HepG2 (cell line): ENCODE results near the gene SLC25A1. TPM values are rescaled to one million over a fixed set of nuclear protein-coding genes. Genes with fewer than 3 reads are reported as not detected.

ENCODE experiments used
- ATAC-seq: fragments of 200-7000 bp; cut with Tn5 transposase; 3 replicates; pipeline ENCODE4 v1.9.1; 2020; ENCODE audit warnings: mild to moderate bottlenecking, moderate library complexity
- BruUV-seq: library from RNA; stranded (reverse); fragments of 400-500 nt; replicated peaks from 2 replicates; lab custom pipeline; 2021; lab: Mats Ljungman, UMichigan
- CTCF ChIA-PET: fragments of 300-600 bp; formaldehyde crosslinking; extraction: SDS; loops from one replicate; lab custom pipeline; 2021; ENCODE audit warnings: low total read pairs, inconsistent platforms, low intra/inter-chr PET ratio; lab: Yijun Ruan, JAX
- POLR2A ChIA-PET: fragments of 350-600 bp; sonication (Branson Sonifier 250); formaldehyde crosslinking; loops from one replicate; lab custom pipeline; 2020; ENCODE audit warnings: antibody characterized with exemption, inconsistent platforms; lab: Yijun Ruan, JAX
- DNase-seq: peaks from one replicate; pipeline ENCODE4 v3.0.0-alpha.2; 2015; ENCODE audit warnings: low spot score
- FAIRE-seq: peaks from 3 replicates; lab custom pipeline; 2011; peaks lifted over from hg19 to GRCh38; lab: Jason Lieb, UNC
- H2AFZ ChIP-seq: one replicate; pipeline ENCODE4 v1.6.1; 2011; ENCODE audit warnings: low read length, inconsistent platforms
- H3K27ac ChIP-seq: fragments of 300-600 bp; 3 replicates; pipeline ENCODE4 v1.8.0; 2011; ENCODE audit warnings: mixed run types, mild to moderate bottlenecking, mixed read lengths, low read length, inconsistent platforms; ENCODE audit not compliant: insufficient read depth; ENCODE audit errors: extremely low read length
- H3K27me3 ChIP-seq, 2 experiments: fragments of 200-600 bp in 1 of 2; 2 replicates in 1 of 2; 3 replicates in 1 of 2; pipeline versions ENCODE4 v1.6.0 to v1.8.0; 2011; ENCODE audit warnings: low read length in 2 of 2, mild to moderate bottlenecking in 2 of 2, moderate library complexity in 2 of 2, inconsistent platforms in 1 of 2; ENCODE audit not compliant: insufficient read depth in 2 of 2, control insufficient read depth in 1 of 2
- H3K36me3 ChIP-seq, 2 experiments: fragments of 200-600 bp in 1 of 2; replicated peaks in 1 of 2; 2 replicates in 1 of 2; 3 replicates in 1 of 2; pipeline versions ENCODE4 v1.5.1 to v1.8.0; 2011; ENCODE audit warnings: low read length in 2 of 2, inconsistent platforms in 1 of 2; ENCODE audit not compliant: insufficient read depth in 2 of 2, control insufficient read depth in 1 of 2
- H3K4me1 ChIP-seq: 2 replicates; pipeline ENCODE4 v1.5.1; 2012; ENCODE audit warnings: low read length, inconsistent platforms; ENCODE audit not compliant: insufficient read depth
- H3K4me2 ChIP-seq: 2 replicates; pipeline ENCODE4 v1.6.0; 2011; ENCODE audit warnings: low read depth, low read length, inconsistent platforms
- H3K4me3 ChIP-seq, 3 experiments: fragments of 200-600 bp in 1 of 3; sonication (generic), shearing (Covaris generic) in 1 of 3; replicated peaks in 1 of 3; 2 replicates each; pipeline ENCODE4 v1.5.1; 2011 to 2016; ENCODE audit warnings: low read length in 3 of 3, inconsistent platforms in 2 of 3, low read depth in 2 of 3, mild to moderate bottlenecking in 2 of 3, control low read depth in 1 of 3, mixed read lengths in 1 of 3; ENCODE audit not compliant: insufficient read depth in 1 of 3
- H3K79me2 ChIP-seq: one replicate; pipeline ENCODE4 v1.6.1; 2011; ENCODE audit warnings: low read length, inconsistent platforms; ENCODE audit not compliant: insufficient read depth
- H3K9ac ChIP-seq: 2 replicates; pipeline ENCODE4 v1.6.0; 2011; ENCODE audit warnings: mild to moderate bottlenecking, low read depth, low read length, inconsistent platforms; ENCODE audit not compliant: insufficient read depth
- H3K9me3 ChIP-seq: 2 replicates; pipeline ENCODE4 v1.5.1; 2012; ENCODE audit warnings: mild to moderate bottlenecking, low read length
- H4K20me1 ChIP-seq: 2 replicates; pipeline ENCODE4 v1.6.0; 2011; ENCODE audit warnings: inconsistent platforms, mild to moderate bottlenecking, low read length, moderate library complexity; ENCODE audit not compliant: insufficient read depth
- AGO1 ChIP-seq: fragments of 200-400 bp; formaldehyde crosslinking; IDR thresholded peaks from 2 replicates; pipeline ENCODE4 v1.6.1; 2017; ENCODE audit warnings: mild to moderate bottlenecking, low read depth, low read length, moderate library complexity; ENCODE audit not compliant: poor library complexity, severe bottlenecking
- BRCA1 ChIP-seq: sonication (generic); formaldehyde crosslinking; IDR thresholded peaks from 2 replicates; pipeline ENCODE4 v1.4.0; 2020; ENCODE audit warnings: missing genetic modification reagents
- EHMT2 ChIP-seq: fragments of 200-600 bp; sonication (generic); IDR thresholded peaks from 2 replicates; pipeline ENCODE4 v1.7.0; 2017; ENCODE audit warnings: antibody characterized with exemption, low read depth, low read length, borderline replicate concordance
- JUND ChIP-seq: sonication (generic); formaldehyde crosslinking; IDR thresholded peaks from 2 replicates; pipeline ENCODE4 v1.8.0; 2022; ENCODE audit warnings: mild to moderate bottlenecking, missing genetic modification reagents
- POLR2AphosphoS5 ChIP-seq: IDR thresholded peaks from 2 replicates; pipeline ENCODE4 v1.6.1; 2012; ENCODE audit warnings: low read depth, low read length
- SIN3A ChIP-seq: IDR thresholded peaks from 2 replicates; pipeline ENCODE4 v1.6.1; 2011; ENCODE audit warnings: low read depth, mild to moderate bottlenecking, control low read depth, low read length, borderline replicate concordance
- ZNF136 ChIP-seq: sonication (generic); formaldehyde crosslinking; IDR thresholded peaks from 2 replicates; pipeline ENCODE4 v1.8.1; 2022; ENCODE audit warnings: low read depth, mild to moderate bottlenecking, moderate library complexity, missing genetic modification reagents
- ZNF572 ChIP-seq: sonication (generic); formaldehyde crosslinking; IDR thresholded peaks from 2 replicates; pipeline ENCODE4 v1.5.1; 2020; ENCODE audit warnings: mild to moderate bottlenecking, missing genetic modification reagents
- WGBS: methylation state at CpG from one replicate; pipeline ENCODE4 v1.1.6; 2017; ENCODE audit warnings: low lambda C conversion rate; 5-methylcytosine and 5-hydroxymethylcytosine counted together
- in situ Hi-C: cut with HindIII; loops from 2 replicates; pipeline ENCODE4 v1.10.0; 2017; ENCODE audit warnings: low pct_unique_long_range_greater_than_20kb; ENCODE audit not compliant: extremely low pct_ligation_motif_present
- intact Hi-C: fragments of 100-400 bp; cut with micrococcal nuclease; formaldehyde crosslinking; loops from one replicate; pipeline ENCODE4 v1.10.0; 2022; ENCODE audit not compliant: unreplicated experiment
- polyA plus RNA-seq, 8 experiments: library from polyadenylated mRNA; depleted of rRNA in 3 of 8; stranded (reverse) in 7 of 8; unstranded in 1 of 8; fragments of >200 nt; fragmentation: Illumina TruSeq in 4 of 8; extraction: Trizol in 4 of 8; gene quantifications; 2 replicates each; pipeline versions ENCODE4 v1.2.1 to v1.2.3, GENCODE V29; 2011 to 2016; ENCODE audit warnings: low read depth in 4 of 8, missing spikeins in 1 of 8, mixed read lengths in 1 of 8; ENCODE audit not compliant: insufficient read depth in 1 of 8
- total RNA-seq, 5 experiments: library from RNA; depleted of rRNA; stranded (reverse); fragments of >200 nt; fragmentation: Illumina TruSeq; extraction: Trizol; gene quantifications; 2 replicates each; pipeline ENCODE4 v1.2.3, GENCODE V29; 2016; ENCODE audit warnings: low read depth in 1 of 5
- TF ChIP-seq, protein P1 (sequence below): sonication (generic); formaldehyde crosslinking; IDR thresholded peaks from 2 replicates; pipeline ENCODE4 v1.4.0; 2020; ENCODE audit warnings: mild to moderate bottlenecking, low read depth, missing genetic modification reagents
- TF ChIP-seq, protein P2 (sequence below): sonication (generic); formaldehyde crosslinking; IDR thresholded peaks from 2 replicates; pipeline ENCODE4 v1.4.0; 2020; ENCODE audit warnings: missing genetic modification reagents
- TF ChIP-seq, protein P3 (sequence below): sonication (generic); formaldehyde crosslinking; IDR thresholded peaks from 2 replicates; pipeline ENCODE4 v1.4.0; 2020; ENCODE audit warnings: mild to moderate bottlenecking, missing genetic modification reagents

Gene SLC25A1
- total and polyA plus RNA-seq, 2 of the 13 experiments (the other 11 are each of a cell fraction or from before 2014, with no cell fraction given) = 49.4 to 161 TPM

DNA sequence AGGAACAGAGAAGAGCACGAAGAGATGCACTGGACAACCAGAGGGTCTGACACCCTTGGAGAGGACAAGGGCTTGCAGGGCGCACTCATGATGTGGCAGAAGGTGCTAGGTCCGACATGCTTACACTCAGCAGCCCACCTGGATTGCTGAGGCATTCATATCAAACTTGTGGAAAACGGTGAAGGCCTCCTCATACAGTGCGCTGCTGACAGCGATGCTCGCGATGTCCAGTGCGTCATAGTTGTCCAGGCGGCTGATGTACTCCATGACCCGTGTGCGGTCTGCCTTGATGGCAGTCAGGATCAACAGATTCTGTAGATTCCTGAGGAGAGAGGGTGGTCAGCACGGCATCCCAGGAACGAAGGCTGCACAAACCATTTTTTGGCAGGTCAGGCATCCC, 31.7 kb upstream of the SLC25A1 start:
- ATAC-seq = no peak
- Histone ChIP-seq H3K9ac (no peak overlapping the region), H2AFZ (no peak overlapping the region), H3K4me2 (no peak overlapping the region), H3K27ac (no peak overlapping the region), H3K4me1 (no peaks in the 10 kb centered on the region), H3K4me3 (no peak overlapping the region), H3K27me3 (no peaks in the 10 kb centered on the region), H3K36me3 (peaks cover 4 to 15% of the 10 kb centered on the region in 2 experiments; a peak in 4 of 5 replicates), H3K9me3 (no peaks in the 10 kb centered on the region), H4K20me1 (no peaks in the 10 kb centered on the region), H3K79me2 (no peaks in the 10 kb centered on the region)
- no peak for FAIRE-seq
- POLR2A ChIA-PET = no interaction called here
- intact Hi-C loops (no loop called here), in situ Hi-C loops (no loop called here)
- WGBS = 95% methylated on average over 14 of the region's 14 CpGs
- CTCF ChIA-PET = no interaction called here
- no TSS peak for BruUV-seq
- no peak for DNase-seq
- TF ChIP-seq POLR2AphosphoS5 (no peak), EHMT2 (no peak), BRCA1 (CRISPR knock-in tag) (no peak), ZNF136 (CRISPR knock-in tag) (no peak), ZNF572 (no peak), SIN3A (no peak), JUND (CRISPR knock-in tag) (no peak), AGO1 (no peak)
- TF ChIP-seq, protein P1, sequence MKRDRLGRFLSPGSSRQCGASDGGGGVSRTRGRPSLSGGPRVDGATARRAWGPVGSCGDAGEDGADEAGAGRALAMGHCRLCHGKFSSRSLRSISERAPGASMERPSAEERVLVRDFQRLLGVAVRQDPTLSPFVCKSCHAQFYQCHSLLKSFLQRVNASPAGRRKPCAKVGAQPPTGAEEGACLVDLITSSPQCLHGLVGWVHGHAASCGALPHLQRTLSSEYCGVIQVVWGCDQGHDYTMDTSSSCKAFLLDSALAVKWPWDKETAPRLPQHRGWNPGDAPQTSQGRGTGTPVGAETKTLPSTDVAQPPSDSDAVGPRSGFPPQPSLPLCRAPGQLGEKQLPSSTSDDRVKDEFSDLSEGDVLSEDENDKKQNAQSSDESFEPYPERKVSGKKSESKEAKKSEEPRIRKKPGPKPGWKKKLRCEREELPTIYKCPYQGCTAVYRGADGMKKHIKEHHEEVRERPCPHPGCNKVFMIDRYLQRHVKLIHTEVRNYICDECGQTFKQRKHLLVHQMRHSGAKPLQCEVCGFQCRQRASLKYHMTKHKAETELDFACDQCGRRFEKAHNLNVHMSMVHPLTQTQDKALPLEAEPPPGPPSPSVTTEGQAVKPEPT (CRISPR knock-in tag) = no peak
- TF ChIP-seq, protein P2, sequence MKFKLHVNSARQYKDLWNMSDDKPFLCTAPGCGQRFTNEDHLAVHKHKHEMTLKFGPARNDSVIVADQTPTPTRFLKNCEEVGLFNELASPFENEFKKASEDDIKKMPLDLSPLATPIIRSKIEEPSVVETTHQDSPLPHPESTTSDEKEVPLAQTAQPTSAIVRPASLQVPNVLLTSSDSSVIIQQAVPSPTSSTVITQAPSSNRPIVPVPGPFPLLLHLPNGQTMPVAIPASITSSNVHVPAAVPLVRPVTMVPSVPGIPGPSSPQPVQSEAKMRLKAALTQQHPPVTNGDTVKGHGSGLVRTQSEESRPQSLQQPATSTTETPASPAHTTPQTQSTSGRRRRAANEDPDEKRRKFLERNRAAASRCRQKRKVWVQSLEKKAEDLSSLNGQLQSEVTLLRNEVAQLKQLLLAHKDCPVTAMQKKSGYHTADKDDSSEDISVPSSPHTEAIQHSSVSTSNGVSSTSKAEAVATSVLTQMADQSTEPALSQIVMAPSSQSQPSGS = no peak
- TF ChIP-seq, protein P3, sequence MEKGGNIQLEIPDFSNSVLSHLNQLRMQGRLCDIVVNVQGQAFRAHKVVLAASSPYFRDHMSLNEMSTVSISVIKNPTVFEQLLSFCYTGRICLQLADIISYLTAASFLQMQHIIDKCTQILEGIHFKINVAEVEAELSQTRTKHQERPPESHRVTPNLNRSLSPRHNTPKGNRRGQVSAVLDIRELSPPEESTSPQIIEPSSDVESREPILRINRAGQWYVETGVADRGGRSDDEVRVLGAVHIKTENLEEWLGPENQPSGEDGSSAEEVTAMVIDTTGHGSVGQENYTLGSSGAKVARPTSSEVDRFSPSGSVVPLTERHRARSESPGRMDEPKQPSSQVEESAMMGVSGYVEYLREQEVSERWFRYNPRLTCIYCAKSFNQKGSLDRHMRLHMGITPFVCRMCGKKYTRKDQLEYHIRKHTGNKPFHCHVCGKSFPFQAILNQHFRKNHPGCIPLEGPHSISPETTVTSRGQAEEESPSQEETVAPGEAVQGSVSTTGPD (CRISPR knock-in tag) = no peak
